Choroid plexus epithelial cell (primary cell): Measurements from ENCODE around the gene FOXQ1.

Experiments
- DNase-seq: peaks from one replicate; pipeline ENCODE4 v3.0.0-alpha.2; 2010; ENCODE audit warnings: low read depth
- H3K4me3 ChIP-seq: 2 replicates; pipeline ENCODE4 v1.5.1; 2011; ENCODE audit warnings: low read depth, mild to moderate bottlenecking, control low read depth, low read length, moderate library complexity
- CTCF ChIP-seq: conservative IDR thresholded peaks from 2 replicates; pipeline ENCODE4 v1.5.1; 2011; ENCODE audit warnings: low read depth, mild to moderate bottlenecking, control low read depth, inconsistent platforms, low read length, moderate library complexity

FOXQ1 gene

GRCh38 chr6:1291381-1291780 is 20.5 kb upstream of the FOXQ1 start:
- DNase-seq = no peak
- no peak for TF ChIP-seq CTCF
- H3K4me3 ChIP-seq = no peak overlapping the region

- DNase-seq = no peak
- TF ChIP-seq CTCF = no peak
- H3K4me3 ChIP-seq = no peak overlapping the region
Observed at GRCh38 chr6:1295420-1295819, 16.5 kb upstream of the FOXQ1 start.

- no peak for TF ChIP-seq CTCF
- no peak overlapping the region for H3K4me3 ChIP-seq
- no peak for DNase-seq
Observed at GRCh38 chr6:1296079-1296478, 15.8 kb upstream of the FOXQ1 start.

GRCh38 chr6:1296542-1296941 is 15.4 kb upstream of the FOXQ1 start:
- TF ChIP-seq CTCF = no peak
- peak; percentile 47 for DNase-seq
- H3K4me3 ChIP-seq = no peak overlapping the region

- H3K4me3 ChIP-seq = no peak overlapping the region
- peak; percentile 40 for DNase-seq
- no peak for TF ChIP-seq CTCF
Observed at GRCh38 chr6:1297746-1298145, 14.2 kb upstream of the FOXQ1 start.

GRCh38 chr6:1298768-1299167 is 13.1 kb upstream of the FOXQ1 start:
- TF ChIP-seq CTCF = no peak
- DNase-seq = no peak
- no peak overlapping the region for H3K4me3 ChIP-seq

GRCh38 chr6:1306133-1306532 is 5.8 kb upstream of the FOXQ1 start:
- DNase-seq = no peak
- no peak for TF ChIP-seq CTCF
- H3K4me3 ChIP-seq = no peak overlapping the region
